ENCODE results near the gene SYT11.
A peak's percentile ranks its signal among the peaks of the same experiment; 100 is the strongest.

Gene SYT11

DNA sequence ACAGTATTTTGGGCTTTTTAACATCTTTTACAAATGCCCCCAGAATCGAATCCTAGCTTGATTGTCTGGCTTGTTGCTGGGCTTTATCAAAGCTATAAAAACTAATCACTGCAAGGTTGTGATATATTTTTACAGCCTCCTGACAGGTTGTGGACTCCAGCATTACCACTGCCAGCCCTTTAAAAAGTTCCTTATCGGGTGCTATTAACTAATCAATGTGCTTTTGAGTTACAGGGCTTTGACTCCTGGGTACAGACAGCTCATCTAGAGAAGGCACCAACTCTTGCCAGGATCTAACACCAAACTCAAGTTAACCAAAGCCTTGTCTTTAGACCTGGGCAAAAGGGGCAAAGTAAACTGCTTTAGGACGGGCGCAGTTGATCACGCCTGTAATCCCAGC, 19.0 kb upstream of the SYT11 start:
- POLR2A ChIA-PET = interaction anchor here (0.9 kb wide), 1 partner anchor 16 kb away, joined by 3 read pairs; the partner anchor contains the start of gene GON4L
- Histone ChIP-seq H3K36me3 (ENCODE audit: control insufficient read depth in 2 of 2, insufficient read depth in 1 of 2, low read length in 2 of 2) (peaks cover 0 to 37% of the 10 kb centered on the region in 2 experiments; a peak in 2 of 3 replicates), H3K27ac (ENCODE audit: extremely low read depth, low read depth, low read length) (no peak overlapping the region), H3K9me3 (ENCODE audit: control insufficient read depth, insufficient read depth, low read depth, low read length) (no peaks in the 10 kb centered on the region), H3K4me1 (ENCODE audit: control insufficient read depth, insufficient read depth, low read length) (no peaks in the 10 kb centered on the region), H3K4me3 (ENCODE audit: low read depth, low read length) (no peak overlapping the region)
- TF ChIP-seq ZIC2 (tag by site-specific recombination; IDR thresholded peaks at IDR 0.05) (no peak), ZNF433 (tag by site-specific recombination; IDR thresholded peaks at IDR 0.05; ENCODE audit: low read depth) (no peak), ZEB2 (tag by site-specific recombination; IDR thresholded peaks at IDR 0.05) (no peak), ZNF266 (tag by site-specific recombination; IDR thresholded peaks at IDR 0.05; ENCODE audit: low read depth) (no peak), ZNF677 (tag by site-specific recombination; IDR thresholded peaks at IDR 0.05) (no peak), ZFP3 (tag by site-specific recombination; IDR thresholded peaks at IDR 0.05; ENCODE audit: low read depth) (peak; percentile 36; the same call in 1 of the 2 replicates)
- TF ChIP-seq, protein P1, sequence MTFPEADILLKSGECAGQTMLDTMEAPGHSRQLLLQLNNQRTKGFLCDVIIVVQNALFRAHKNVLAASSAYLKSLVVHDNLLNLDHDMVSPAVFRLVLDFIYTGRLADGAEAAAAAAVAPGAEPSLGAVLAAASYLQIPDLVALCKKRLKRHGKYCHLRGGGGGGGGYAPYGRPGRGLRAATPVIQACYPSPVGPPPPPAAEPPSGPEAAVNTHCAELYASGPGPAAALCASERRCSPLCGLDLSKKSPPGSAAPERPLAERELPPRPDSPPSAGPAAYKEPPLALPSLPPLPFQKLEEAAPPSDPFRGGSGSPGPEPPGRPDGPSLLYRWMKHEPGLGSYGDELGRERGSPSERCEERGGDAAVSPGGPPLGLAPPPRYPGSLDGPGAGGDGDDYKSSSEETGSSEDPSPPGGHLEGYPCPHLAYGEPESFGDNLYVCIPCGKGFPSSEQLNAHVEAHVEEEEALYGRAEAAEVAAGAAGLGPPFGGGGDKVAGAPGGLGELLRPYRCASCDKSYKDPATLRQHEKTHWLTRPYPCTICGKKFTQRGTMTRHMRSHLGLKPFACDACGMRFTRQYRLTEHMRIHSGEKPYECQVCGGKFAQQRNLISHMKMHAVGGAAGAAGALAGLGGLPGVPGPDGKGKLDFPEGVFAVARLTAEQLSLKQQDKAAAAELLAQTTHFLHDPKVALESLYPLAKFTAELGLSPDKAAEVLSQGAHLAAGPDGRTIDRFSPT (tag by site-specific recombination; IDR thresholded peaks at IDR 0.05) = no peak
- CTCF ChIA-PET = no interaction called here

DNA sequence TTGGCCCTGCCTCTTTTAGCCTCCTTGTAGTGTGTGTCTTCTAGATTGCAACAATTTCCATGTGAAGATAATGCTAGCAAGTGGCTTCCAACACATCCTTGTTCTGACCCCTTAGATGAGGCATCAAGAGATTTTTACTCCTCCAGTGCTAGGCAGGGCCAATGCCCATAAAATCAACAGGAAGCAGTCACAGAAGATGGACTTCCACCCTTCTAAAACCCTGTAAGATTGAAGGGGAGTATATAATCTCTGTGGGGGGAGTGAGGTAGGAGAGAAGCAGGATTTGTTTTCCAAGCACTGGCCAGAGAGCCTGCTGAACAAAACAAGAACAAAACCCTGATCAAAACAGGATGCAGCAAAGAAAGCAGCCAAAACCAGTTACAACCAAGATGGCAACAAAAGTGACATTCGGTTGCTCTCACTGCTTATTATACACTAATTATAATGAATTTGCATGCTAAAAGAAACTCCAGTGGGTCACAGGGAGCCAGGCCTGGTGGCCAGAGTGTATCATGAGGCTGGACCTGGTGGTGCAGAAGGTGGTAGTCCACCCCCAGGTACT, 14.4 kb upstream of the SYT11 start:
- no peak overlapping the region for H3K4me3 ChIP-seq (ENCODE audit: low read depth, low read length)
- CTCF ChIA-PET = no interaction called here
- TF ChIP-seq ZEB2 (tag by site-specific recombination; IDR thresholded peaks at IDR 0.05) = no peak
- TF ChIP-seq, protein P2, sequence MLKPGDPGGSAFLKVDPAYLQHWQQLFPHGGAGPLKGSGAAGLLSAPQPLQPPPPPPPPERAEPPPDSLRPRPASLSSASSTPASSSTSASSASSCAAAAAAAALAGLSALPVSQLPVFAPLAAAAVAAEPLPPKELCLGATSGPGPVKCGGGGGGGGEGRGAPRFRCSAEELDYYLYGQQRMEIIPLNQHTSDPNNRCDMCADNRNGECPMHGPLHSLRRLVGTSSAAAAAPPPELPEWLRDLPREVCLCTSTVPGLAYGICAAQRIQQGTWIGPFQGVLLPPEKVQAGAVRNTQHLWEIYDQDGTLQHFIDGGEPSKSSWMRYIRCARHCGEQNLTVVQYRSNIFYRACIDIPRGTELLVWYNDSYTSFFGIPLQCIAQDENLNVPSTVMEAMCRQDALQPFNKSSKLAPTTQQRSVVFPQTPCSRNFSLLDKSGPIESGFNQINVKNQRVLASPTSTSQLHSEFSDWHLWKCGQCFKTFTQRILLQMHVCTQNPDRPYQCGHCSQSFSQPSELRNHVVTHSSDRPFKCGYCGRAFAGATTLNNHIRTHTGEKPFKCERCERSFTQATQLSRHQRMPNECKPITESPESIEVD (tag by site-specific recombination; IDR thresholded peaks at IDR 0.05) = no peak
- TF ChIP-seq ZNF473 (tag by site-specific recombination; IDR thresholded peaks at IDR 0.05) = no peak
- TF ChIP-seq WT1 (tag by site-specific recombination; IDR thresholded peaks at IDR 0.05) = no peak
- TF ChIP-seq, protein P3, sequence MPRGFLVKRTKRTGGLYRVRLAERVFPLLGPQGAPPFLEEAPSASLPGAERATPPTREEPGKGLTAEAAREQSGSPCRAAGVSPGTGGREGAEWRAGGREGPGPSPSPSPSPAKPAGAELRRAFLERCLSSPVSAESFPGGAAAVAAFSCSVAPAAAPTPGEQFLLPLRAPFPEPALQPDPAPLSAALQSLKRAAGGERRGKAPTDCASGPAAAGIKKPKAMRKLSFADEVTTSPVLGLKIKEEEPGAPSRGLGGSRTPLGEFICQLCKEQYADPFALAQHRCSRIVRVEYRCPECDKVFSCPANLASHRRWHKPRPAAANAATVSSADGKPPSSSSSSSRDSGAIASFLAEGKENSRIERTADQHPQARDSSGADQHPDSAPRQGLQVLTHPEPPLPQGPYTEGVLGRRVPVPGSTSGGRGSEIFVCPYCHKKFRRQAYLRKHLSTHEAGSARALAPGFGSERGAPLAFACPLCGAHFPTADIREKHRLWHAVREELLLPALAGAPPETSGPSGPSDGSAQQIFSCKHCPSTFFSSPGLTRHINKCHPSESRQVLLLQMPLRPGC (tag by site-specific recombination; IDR thresholded peaks at IDR 0.05) = no peak
- TF ChIP-seq ZNF76 (tag by site-specific recombination; IDR thresholded peaks at IDR 0.05; ENCODE audit: borderline replicate concordance, low read depth) = no peak
- TF ChIP-seq ZNF114 (tag by site-specific recombination; IDR thresholded peaks at IDR 0.05) = no peak
- TF ChIP-seq, protein P4, sequence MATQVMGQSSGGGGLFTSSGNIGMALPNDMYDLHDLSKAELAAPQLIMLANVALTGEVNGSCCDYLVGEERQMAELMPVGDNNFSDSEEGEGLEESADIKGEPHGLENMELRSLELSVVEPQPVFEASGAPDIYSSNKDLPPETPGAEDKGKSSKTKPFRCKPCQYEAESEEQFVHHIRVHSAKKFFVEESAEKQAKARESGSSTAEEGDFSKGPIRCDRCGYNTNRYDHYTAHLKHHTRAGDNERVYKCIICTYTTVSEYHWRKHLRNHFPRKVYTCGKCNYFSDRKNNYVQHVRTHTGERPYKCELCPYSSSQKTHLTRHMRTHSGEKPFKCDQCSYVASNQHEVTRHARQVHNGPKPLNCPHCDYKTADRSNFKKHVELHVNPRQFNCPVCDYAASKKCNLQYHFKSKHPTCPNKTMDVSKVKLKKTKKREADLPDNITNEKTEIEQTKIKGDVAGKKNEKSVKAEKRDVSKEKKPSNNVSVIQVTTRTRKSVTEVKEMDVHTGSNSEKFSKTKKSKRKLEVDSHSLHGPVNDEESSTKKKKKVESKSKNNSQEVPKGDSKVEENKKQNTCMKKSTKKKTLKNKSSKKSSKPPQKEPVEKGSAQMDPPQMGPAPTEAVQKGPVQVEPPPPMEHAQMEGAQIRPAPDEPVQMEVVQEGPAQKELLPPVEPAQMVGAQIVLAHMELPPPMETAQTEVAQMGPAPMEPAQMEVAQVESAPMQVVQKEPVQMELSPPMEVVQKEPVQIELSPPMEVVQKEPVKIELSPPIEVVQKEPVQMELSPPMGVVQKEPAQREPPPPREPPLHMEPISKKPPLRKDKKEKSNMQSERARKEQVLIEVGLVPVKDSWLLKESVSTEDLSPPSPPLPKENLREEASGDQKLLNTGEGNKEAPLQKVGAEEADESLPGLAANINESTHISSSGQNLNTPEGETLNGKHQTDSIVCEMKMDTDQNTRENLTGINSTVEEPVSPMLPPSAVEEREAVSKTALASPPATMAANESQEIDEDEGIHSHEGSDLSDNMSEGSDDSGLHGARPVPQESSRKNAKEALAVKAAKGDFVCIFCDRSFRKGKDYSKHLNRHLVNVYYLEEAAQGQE (tag by site-specific recombination; IDR thresholded peaks at IDR 0.05) = no peak
- no peak for TF ChIP-seq ZNF10 (tag by site-specific recombination; IDR thresholded peaks at IDR 0.05)
- no peak for TF ChIP-seq MEIS1 (CRISPR knock-in tag; IDR thresholded peaks at IDR 0.05; ENCODE audit: borderline replicate concordance)
- TF ChIP-seq YY1 (tag by site-specific recombination; IDR thresholded peaks at IDR 0.05) = no peak
- TF ChIP-seq SCRT2 (tag by site-specific recombination; IDR thresholded peaks at IDR 0.05) = no peak
- H3K27ac ChIP-seq (ENCODE audit: extremely low read depth, low read depth, low read length) = no peak overlapping the region
- POLR2A ChIA-PET = no interaction called here
- H3K36me3 ChIP-seq (ENCODE audit: control insufficient read depth in 2 of 2, insufficient read depth in 1 of 2, low read length in 2 of 2) = peaks cover 10 to 47% of the 10 kb centered on the region in 2 experiments
- no peaks in the 10 kb centered on the region for H3K4me1 ChIP-seq (ENCODE audit: control insufficient read depth, insufficient read depth, low read length)
- H3K9me3 ChIP-seq (ENCODE audit: control insufficient read depth, insufficient read depth, low read depth, low read length) = no peaks in the 10 kb centered on the region

Data from HEK293 (cell line).